T-helper 9 cell (primary cell): ENCODE measurements around the gene WDCP.
A peak's percentile ranks its signal among the peaks of the same experiment; 100 is the strongest.
"Not testable (repeated sequence)": the region's sequence is repeated elsewhere in the genome, so short reads cannot be mapped to it uniquely, and the experiment has no call there.

Experiments used
- DNase-seq: peaks from one replicate; pipeline ENCODE4 v3.0.0-alpha.2; 2020
- total RNA-seq, 2 donors: gene quantifications; one replicate each; lab custom pipeline; 2026; lab: John Stamatoyannopoulos, UW

WDCP gene
- total RNA-seq = 2.4 to 34.6 reads per million in 2 donors

- DNase-seq = peak; percentile 85
These were observed at the start of gene WDCP for GRCh38 chr2:24046930-24047702. WDCP (minus strand) TSS chr2:24047391; CDS start chr2:24039494, 7,897 bp downstream.

DNA sequence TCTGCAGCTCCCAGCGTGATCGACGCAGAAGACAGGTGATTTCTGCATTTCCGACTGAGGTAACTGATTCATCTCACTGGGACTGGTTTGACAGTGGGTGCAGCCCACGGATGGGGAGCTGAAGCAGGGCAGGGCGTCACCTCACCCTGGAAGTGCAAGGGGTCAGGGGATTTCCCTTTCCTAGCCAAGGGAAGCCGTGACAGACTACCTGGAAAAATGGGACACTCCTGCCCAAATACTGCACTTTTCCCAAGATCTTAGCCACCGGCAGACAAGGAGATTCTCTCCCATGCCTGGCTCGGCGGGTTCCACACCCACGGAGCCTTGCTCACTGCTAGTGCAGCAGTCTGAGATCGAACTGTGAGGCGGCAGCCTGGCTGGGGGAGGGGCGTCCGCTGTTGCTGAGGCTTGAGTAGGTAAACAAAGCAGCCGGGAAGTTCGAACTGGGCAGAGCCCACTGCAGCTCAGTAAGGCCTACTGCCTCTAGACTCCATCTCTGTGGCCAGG, 48.0 kb upstream of the WDCP start:
- not testable (repeated sequence) for DNase-seq

DNA sequence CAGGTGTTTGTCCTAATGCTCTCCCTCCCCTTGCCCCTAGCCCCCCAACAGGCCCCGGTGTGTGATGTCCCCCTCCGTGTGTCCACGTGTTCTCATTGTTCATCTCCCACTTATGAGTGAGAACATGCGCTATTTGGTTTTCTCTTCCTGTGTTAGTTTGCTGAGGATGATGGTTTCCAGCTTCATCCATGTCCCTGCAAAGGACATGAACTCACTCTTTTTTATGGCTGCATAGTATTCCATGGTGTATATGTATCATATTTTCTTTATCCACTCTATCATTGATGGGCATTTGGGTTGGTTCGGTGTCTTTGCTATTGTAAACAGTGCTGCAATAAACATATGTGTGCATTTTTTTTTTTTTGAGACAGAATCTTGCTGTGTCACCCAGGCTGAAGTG, 46.1 kb upstream of the WDCP start:
- DNase-seq = not testable (repeated sequence)

- no peak for DNase-seq
These were observed 41.7 kb upstream of the WDCP start for GRCh38 chr2:24088821-24089359.

DNA sequence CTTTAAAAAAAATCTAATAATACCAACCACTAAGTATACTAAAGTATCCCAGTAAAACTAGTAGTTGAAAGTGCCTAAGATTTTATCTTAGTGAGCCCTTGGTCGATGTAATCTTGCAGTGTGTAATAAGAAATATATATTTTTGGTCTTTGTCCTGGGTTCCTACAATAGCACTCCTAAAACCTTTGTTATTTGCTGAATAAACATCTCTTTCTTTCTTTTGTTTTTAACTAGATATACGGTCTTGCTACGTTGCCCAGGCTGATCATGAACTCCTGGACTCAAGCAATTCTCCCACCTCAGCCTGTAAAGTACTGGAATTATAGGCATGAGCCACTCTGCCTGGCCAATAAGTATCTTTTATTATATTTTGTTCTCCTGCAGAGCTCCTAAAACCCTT, 39.8 kb upstream of the WDCP start:
- DNase-seq = no peak

- no peak for DNase-seq
These were observed 39.0 kb upstream of the WDCP start for GRCh38 chr2:24086241-24086640.

DNA sequence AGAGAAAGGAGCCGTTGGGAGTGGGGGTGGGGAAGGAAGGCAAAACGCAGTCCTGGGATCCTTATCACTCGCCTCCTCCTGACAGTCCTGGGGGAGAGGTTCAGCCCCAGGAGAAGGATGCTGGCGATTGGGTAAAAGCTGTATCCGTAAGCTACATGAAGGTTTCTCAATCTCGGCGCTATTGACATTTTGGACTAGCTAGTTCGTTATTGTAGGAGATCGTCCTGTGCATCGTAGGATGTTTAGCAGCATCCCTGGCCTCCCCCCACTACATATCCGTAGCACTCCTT, 38.0 kb upstream of the WDCP start:
- no peak for DNase-seq

DNA sequence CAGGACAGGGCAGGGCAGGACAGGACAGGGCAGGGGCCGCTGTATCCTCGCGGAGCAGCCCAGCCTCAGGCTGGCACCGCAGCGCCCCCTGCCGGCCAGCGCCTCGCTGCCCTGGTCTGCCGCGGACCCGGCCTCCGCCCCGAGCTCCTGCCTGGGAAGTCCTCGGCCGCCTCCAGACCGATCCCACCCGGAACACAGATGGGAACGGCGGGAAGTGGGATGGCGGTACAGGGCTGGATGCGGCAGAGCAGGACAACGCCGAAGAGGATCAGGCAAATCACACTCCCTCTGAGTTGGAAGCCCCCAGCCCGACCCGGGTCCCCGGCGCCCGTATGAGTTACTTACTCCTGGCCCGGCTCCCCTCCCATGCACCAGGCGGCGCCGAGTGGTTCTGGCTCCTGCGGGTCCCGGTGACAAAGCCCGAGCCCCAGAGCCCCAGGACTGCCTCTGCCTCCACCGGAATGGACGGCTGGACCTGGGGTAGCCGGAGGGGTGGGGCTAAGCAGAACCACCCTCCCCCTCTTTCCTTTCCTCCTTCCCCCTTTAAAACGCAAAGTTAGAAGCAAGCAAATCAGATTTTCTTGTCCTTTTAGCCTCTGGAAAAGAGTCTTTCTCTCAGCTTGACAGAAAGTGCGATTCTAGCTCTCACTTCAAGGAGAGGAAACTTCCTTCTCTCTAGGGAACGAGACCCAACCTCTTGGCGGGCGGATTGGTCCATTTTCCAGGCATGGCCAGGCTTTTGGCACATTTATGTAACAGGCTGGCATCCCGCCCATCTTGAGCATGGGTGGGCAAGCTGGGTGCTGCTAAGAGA, 37.4 kb upstream of the WDCP start, which contains the start of gene TP53I3:
Gene TP53I3, minus strand, starts transcription at position 449 of the 814 bp plus-strand sequence. CDS start 508 bp downstream, outside the sequence.
- peak; percentile 81 for DNase-seq

DNA sequence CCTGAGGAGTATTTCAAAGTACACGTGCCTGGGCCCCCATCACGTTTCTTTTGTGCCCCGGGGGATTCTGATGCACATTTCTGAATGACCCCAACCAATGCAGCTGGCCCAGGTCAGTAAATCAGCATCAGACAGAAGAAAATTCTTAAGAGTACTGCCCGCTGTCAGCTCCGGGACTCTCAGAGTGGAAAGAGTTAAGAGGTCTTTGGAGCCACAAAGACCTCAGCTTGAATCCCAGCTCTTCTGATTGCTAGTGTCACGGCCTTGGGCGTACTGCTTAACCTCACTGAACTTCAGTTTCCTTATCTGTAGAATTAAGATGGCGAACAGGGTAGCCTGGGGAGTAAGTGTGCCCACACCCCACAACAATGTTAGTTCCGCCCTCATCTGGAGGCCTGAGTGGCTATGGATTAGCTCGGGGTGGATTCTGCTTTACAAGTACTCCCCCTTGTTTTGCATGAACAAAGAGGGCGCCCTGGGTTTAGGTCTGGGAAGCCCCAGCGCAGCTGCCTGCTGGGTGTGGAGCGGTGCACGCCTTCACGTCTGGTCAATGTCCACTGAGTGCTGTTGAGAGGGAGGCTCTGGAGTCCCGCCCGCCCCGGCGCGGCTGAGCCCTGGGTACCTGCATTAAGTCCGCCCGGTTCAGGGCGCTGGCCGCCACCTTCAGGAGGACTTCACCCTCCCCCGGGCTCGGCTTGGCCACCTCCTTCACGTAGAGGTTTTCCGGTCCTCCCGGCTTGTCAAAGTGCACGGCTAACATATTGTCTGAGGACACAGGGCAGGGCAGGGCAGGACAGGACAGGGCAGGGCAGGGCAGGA, 36.6 kb upstream of the WDCP start:
- no peak for DNase-seq

DNA sequence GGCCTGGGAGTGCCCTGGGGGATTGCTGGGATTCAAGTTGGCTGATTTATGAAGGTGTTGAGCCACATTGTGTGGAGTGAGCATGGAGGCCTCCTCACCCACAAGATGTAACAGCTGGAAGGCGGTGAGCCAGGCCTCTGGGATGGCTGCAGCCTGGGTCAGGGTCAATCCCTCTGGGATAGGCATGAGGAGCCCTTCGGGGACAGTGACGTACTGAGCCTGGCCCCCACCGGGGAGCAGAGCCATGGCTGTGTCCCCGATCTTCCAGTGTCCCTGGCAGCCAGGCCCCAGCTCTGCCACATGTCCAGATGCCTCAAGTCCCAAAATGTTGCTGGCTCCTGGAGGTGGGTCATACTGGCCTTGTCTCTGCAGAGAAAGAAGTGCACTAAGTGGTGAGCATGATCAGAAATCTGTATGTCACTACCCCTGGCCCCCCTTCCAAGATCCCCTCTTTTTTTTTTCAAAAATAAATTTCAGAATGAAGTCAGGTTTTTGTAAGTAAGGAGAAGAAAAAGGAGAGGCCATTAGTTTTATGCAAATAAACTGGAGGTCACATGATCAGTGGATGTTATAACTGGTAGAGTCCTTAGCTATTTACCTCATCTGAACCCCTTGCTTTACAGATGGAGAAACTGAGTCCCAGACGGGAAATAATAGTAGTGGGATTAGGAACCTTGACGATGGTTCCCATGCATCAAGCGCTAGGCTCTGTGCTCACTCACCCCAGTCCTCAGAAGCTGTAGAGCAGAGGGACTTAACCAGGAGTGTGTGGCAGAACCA, 35.8 kb upstream of the WDCP start:
- DNase-seq = no peak

GRCh38 chr2:24080701-24081100, 33.5 kb upstream of the WDCP start:
- no peak for DNase-seq

DNA sequence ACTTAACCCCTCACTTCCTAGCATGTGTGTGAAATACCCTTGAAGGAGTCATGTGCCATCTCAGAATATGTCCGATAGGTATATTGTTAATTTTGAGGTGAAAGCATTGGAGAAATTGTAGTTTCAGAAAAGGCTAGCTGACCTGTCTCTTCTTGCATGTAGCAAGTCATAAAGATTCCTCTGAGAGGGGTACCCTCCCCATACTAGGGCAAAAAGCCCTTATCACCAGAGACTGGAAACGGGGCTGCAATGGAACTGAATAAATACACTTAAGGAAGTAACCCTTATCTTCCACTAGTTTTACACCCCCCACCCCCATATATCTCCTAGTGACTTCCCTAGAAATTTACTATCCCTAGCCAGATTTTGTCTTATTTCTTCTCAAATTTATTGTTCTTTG, 30.7 kb upstream of the WDCP start:
- DNase-seq = no peak

DNA sequence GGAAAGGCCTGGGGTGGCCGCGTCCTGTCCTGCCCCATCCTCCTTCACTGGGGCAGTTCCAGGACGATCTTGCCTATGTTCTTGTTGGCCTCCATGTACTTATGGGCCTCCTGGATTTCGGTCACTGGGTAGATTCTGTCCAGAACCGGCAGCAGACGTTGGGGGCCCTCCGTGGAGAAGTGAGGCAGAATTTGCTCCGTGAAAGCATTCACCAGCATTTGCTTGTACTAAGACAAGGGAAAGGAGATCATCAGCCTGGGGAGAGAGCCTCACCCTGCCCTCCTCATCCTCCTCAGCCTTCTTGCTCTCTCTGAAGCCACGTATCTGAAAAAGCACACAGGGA, 30.3 kb upstream of the WDCP start:
- DNase-seq = no peak

- DNase-seq = no peak
These were observed 29.8 kb upstream of the WDCP start for GRCh38 chr2:24076849-24077534.

DNA sequence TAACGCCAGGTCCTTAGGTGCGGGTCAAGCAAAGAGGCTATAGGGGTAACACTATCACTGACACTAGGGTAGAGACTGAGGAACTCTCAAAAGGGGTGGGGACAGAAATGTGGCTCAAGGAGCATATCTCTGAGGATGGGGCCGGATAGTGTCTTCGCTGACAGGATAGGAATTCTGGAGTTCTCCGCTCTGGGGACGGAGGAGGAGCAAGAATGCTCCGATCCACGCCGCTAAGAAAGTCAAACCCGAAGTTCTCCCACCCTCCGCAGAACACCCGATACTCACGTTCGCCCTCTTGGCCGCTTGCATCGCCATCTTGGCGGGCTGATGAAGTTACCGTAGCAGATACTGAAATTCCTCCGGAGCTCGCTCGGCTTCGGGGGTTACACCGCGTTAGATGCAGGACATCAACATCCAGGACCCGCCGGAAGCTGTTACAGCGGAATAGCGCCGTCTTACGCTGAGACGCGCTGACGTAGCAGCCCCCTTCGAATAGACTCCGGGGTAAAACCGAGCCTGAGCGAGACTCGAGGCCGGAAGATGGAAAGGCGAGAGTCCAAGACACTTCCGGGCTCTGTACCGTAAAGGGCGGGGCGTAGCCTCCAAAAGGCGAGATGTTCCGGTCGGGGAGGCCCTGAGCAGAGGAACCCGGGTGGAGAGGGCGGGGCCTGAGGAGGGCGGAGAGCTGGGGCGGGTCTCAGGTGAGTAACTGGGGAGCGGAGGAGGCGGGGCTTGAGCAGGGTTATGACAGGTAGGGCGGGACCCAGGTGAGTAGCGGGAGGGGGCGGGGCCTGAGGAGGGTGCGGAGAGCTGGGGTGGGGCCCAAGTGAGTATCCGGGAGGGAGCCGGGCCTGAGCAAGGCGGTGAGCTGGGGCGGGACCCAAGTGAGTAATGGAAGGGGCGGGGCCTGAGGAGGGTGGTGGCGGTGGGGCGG, 29.0 kb upstream of the WDCP start, which contains the start of gene SF3B6:
Gene SF3B6, minus strand, starts transcription at position 412 of the 934 bp plus-strand sequence. Its CDS starts 97 bp downstream, at position 315.
- peak; percentile 100 for DNase-seq

GRCh38 chr2:24075259-24075658, 28.1 kb upstream of the WDCP start:
- no peak for DNase-seq

DNA sequence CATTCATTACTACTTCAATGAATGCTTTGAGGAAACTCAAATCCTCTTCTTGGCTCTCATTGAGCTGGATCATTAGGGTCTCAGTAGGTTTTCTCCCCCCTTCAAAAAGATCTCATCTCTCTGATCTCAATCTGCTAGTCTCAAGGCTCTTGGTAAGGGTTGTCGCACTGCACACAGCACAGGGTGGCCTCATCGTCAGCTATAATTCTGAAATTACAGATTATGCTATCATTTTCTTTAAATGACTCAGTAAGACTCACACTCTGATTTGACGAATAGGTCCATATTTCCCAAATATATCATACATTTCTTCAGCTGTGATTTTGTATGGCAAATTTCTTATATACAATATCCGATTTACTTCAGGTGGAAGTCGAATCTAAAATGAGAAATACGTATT, 26.6 kb upstream of the WDCP start:
- no peak for DNase-seq

- no peak for DNase-seq
These were observed 25.1 kb upstream of the WDCP start for GRCh38 chr2:24072259-24072658.

DNA sequence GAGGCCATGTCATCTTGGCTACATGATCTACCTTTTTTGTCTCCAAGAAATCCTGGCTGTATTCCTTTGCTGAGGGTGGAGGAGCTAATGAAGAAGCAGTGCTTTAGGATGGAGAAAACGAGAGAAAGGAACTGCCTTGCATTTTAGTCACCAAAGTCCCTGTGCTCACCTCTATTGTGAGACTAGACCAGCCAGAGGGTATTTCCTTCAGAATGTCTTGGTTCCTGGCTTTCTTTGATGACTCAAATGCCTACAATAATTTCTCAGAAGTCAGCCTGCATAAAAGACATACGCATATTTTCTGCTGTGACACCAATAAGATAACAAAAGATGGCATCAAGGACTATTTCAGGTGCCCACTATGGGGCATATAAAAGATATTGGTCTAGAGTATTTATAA, 18.1 kb upstream of the WDCP start:
- DNase-seq = no peak
